Raji (cell line): ENCODE results near the gene RNF17.

ENCODE experiments used
- POLR2A ChIP-seq: IDR thresholded peaks from 2 replicates; pipeline ENCODE4 v1.6.1; 2011; ENCODE audit warnings: low read depth, low read length, control low read depth; ENCODE audit not compliant: insufficient read depth

The RNF17 gene

DNA sequence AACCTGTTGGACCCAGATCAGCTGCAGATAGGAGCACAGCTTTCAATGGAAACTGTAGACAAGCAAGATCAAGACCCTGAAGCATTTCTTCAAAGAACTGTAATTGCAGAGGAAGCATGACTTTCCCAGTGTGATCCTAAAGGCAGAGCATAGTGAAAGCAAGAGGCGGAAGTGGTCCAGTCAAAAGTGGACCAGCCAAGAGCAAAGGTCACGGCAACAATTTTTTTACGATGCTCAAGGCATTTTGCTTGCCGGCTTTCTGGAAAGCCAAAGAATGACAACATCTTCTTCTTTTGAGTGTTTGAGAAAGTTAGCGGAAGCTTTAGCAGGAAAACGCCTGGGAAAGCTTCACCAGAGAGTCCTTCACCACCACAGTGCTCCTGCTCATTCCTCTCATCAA is 111.6 kb downstream of the RNF17 start:
- TF ChIP-seq POLR2A: no peak

DNA sequence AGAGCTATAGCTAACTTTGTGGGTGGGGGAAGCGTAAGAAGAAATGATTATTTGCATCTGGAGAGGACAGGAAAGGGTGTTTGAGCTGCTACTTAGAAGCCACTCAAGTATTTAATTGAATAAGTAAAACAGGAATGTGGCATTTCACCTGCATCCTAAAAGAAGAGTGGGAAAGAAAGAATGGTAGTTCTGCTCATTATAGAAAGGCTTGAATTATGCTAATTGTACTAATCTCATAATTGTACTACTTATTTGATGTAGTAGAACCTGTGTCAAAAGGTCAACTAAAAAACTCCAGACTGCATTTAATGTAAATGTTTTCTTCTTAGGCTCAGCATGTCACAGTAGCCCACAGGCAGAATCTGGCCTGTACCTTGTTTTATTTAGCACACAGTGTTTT is 113.6 kb downstream of the RNF17 start:
- TF ChIP-seq POLR2A: no peak

DNA sequence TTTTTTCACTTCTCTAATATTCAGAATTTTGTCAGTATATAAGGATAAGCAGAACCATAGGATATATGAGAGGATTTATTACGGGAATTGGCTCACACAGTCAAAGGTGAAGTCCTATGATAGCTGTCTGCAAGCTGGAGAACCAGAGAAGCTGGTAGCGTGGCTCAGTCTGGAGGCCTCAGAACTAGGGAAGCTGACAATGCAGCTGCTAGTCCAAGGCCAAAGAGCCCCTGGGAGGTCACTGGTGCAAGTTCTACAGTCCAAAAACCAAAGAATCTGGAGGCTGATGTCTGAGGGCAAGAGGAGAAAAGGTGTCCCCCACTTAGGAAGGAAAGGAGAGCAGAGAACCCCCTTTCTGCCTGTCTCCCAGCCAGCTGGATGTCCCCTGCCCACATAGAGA is 114.4 kb downstream of the RNF17 start:
- TF ChIP-seq POLR2A: no peak

DNA sequence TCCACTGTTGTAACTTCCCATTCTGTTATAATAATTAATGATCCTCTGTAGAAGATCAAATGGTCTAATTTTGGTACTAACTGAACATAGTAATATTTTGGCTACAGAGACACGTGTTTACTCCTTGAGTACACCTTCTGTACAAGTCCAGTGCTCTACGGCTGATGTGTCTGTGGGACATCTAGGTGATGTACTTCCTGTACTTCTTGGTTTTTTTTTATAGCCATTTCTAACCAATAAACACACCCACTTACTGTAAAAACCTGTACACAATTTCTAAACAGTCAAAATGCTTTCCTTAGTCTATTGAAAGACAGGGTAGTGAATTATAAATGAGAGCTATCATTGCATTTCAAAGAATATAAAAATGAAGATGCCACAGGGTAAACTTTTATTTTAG is 118.7 kb downstream of the RNF17 start:
- no peak for TF ChIP-seq POLR2A

DNA sequence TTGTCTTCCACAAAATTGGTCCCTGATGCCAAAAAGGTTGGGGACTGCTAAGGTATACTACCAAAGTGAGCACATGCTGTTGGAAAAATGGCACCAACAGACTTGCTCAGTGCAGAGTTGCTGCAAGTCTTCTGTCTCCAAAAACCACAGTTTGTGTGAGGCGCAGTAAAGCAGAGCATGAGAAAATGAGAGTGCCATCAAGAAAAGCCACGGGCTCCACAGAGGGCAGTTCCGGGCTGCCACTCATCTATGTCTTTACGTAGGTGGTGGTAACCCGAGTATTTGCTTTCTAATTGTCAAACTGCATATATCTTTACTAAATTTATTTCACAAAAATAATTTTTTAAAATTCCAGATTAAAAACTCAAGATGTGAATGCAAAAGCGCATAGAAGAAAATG is 123.8 kb downstream of the RNF17 start:
- no peak for TF ChIP-seq POLR2A

DNA sequence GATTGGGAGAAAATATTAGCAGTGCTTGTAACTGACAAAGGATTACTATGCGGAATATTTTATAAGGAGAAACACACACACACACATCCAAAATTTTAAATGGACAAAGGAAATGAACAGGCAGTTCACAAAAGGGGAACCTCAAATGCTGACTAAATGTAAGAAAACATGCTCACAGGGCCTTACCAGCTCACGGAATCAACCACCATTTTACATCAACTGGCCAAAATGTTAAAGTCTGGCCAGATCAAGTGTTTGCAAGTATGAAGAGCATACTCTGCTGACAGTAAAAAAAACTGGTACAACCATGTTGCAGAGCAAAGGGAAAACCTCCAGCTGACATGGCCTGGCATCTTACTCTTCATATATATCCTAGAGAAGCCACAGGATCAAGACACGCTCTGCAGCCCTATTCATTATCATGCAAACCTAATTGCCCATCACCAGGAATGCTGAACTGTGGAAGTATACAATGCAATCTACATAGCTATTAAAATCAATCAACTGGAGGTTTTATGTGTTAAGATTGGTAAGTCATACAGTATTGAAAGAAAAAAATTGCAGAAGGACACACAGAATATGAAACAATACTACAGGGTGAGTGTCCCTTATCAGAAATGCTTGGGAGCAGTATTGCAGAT is 124.4 kb downstream of the RNF17 start:
- no peak for TF ChIP-seq POLR2A

DNA sequence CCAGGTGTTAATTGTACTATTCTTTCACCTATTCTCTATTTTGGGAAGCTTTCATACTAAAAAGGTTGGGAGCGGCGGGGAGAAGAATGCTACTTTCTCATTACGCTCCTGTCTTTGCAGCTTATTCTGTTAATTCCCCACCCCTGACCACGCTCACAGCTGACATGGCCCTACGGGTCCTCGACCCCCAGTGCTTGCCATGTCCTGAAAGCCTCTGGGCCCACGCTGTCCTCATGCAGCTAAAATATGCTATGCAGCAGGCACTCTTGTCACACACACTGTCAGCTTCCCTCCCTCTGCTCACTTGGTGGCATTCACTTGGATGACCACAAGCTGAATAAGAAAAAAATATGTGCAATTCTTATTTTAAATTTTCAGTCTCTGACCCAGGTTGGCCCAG is 126.3 kb downstream of the RNF17 start:
- TF ChIP-seq POLR2A: no peak

DNA sequence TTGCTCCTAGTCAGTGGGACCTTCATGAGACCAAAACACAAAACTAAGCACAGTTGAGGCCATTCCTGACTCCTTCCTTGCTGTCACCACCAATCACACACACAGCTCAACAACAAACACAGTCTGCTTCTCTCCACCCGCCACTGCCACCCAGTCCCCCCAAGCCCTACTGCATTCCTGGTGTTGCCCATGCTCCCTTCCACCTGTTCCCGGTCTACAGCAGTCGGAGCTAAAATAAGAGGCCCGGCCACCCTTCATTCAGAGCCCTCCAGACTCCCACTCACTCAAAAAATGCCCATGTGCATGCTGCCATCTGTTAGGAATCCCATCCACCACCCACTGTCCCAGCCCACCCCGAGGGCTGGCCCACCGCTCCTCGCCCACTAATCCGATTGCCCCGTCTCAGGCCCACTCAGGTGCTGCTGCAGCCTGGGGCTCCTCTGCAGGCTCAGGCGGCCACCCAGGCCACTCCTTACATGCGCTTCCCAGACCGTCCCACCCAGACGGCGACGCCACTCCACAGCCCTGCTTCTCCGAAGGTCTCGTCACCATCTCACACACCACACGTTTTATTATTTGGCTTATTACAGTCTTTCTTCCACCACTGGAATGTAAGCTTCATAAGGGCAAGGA is 127.6 kb downstream of the RNF17 start:
- TF ChIP-seq POLR2A: no peak

DNA sequence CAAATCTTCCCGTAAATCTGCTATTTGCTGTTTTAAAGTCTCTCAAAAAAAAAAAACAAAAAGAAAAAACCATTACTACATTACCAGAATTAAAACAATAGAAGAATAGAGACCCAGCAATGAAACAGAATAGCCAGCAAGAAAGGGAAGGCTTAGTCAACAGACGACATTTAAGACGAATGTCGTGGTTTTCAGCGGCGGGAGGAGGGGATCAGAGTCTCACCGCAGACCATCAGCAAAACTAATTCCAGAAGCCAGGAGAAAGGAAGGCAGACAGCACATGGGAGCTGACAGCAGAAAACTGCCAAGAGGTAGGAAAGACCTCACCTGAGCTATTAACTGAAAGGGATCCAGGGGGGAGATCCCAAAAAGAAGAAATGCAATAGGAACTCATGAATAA is 128.9 kb downstream of the RNF17 start:
- TF ChIP-seq POLR2A: no peak

DNA sequence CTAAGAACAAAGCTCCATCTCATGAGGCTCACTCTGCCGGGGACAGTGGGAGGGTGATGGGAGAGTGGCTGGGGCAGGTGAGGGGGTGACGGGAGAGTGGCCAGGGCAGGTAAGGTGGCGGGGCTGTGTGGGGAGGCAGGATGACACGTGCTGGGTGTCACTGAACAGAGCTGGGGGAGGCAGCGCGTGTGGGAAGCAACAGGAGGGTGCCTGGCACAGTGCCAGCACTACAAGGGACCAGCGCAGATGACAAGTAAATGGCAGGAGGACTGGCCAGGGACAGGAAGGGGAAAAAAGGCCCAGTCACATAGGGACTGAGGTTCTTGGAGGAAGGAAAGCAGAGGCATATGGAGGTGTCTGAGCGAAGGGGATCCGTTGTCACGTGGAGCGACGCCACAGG is 129.9 kb downstream of the RNF17 start:
- no peak for TF ChIP-seq POLR2A

DNA sequence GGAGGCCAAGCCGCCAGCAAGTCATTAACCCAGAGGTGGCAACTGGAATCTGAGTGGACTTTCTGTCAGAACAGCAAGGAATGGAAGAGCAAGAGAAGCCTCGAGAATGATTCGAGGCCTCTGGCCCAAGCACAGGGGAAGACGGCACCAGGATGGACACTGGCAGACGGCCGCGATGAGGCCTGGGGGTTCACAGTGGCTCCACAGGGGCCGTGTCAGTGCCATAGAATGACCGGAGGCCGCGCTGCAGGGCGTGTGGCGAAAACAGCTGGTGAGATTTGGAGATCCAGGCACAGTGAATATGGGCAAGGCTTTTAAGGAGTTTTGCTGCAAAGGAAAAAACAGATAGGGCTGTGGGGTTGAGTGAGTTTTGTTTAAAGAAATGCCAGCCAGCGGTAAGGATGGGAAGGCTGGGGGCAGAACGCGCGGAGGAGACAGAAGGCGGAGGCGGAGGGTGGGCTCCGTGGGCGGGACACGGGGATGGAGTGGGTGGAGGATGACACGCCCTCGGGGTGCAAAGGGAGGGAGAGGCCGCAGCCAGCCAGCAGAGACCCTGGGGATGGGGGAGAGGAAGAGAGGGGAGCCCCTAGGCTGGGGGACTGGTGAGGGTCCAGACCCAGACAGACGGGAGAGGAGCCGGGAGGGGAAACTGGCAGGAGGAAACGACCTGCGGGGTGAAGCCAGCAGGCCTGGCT is 130.5 kb downstream of the RNF17 start:
- no peak for TF ChIP-seq POLR2A

DNA sequence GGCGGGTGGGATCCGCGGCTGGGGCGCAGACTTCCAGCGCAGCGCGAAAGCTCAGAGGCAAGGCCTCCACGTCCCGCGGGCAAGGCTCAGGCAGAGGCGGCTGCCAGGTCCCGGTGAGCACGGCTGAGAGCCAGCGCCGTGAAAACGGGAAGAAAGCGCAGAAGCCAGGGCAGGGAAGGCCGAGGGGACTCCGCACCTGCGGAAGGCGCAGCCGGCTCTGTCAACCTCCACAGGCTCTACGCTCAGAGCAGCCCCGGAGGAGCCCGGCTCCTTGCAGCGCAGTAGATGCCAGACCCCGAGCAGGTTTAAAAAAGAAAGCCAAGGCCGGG is 131.0 kb downstream of the RNF17 start:
- TF ChIP-seq POLR2A: no peak

DNA sequence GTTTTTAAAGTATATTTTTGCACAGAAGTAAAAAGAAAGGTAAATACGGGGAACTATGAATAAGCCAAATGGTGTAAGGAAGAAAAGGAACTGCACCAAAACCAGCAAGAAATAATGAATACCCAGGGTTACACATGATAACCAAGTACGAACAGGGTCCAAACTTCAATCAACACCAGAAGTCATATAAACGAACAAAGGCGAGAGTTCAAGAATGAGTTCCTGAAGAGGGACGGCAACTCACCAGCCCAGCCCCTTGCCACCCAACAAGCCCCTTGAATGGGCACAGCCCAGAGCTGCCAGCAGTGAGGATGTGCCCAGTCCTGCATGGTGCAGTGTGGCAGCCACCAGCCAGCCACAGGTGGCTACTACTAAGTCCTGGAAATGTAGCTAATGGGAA is 132.1 kb downstream of the RNF17 start:
- no peak for TF ChIP-seq POLR2A

DNA sequence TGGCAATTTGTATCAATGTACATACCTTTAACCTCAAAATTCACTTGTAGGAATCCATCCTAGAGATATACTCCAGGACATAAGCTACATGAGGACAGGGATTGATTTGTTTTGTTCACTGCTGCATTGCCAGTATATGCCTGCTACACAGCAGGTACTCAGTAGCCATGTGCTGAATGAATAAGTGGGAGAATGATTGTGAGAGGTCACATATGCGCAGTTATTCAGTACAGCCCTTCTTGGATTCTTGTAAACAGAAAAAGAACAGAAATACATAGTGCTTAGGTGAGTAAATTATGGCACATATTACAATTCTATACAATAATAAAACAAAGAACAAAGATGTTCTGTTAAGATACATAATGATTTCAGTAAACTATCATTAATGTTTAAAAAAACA is 133.3 kb downstream of the RNF17 start:
- TF ChIP-seq POLR2A: no peak

DNA sequence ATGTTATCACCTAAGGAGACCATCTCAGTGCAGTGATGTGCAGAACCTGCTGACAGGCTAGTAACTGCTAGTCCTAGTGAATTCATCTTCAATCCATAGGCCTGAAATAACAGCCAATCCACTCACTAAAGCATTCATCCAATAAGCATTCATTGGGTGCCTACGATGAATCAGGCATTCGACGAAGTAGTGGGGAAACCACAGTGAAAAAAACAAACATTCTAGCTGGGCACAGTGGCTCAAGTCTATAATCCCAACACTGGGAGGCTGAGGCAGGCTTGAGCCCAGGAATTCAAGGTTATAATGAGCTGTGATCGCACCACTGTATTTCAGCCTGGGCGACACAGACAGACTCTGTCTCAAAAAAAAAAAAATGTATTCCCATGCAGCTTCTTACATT is 135.6 kb downstream of the RNF17 start:
- TF ChIP-seq POLR2A: no peak

DNA sequence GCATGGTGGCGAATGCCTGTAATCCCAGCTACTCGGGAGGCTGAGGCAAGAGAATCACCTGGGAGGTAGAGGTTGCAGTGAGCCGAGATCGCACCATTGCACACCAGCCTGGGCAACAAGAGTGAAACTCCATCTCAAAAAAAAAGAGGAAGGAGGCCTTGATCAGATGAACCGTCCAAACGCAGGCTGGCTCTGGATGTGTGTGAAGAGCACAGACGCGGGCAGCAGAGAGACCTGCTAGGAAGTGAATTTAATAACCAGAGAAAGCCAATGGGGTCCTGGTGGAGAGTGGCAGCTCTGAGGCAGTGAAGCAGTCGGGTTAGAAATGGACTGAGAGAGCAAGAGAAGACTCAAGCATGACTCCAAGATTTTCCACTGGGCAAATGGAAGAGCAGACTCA is 136.5 kb downstream of the RNF17 start:
- no peak for TF ChIP-seq POLR2A

DNA sequence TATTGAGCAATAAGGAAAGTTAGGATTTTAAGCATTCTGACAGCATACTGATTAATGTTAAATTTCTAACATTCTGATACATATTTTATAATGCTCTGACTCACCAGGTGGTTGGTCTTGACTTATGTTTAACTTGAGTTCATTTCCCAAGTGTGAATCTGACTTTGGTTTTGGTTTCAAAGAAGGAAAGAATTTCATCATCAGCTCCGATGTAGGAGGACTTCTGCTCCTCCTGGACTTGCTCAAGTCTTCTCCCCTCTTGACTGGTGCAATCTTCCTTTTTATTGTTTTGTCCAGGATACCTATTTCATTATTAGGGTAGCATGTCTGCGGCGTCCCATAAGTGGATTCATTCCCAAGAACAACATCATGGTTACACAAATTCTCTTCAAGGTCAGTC is 141.3 kb downstream of the RNF17 start:
- TF ChIP-seq POLR2A: no peak
